OCI-LY7 (cell line): Measurements from ENCODE around the gene SERPINA1. TPM values are rescaled to one million over a fixed set of nuclear protein-coding genes. Genes with fewer than 3 reads are reported as not detected.

Source experiments
- BruUV-seq: library from RNA; stranded (reverse); fragments of 400-500 nt; replicated peaks from 2 replicates; lab custom pipeline; 2021; lab: Mats Ljungman, UMichigan
- CTCF ChIA-PET: fragments of 300-600 bp; sonication (Branson Sonifier 250); formaldehyde crosslinking; loops from one replicate; lab custom pipeline; 2022; ENCODE audit warnings: antibody characterized with exemption; ENCODE audit not compliant: unreplicated experiment; lab: Charles Lee
- POLR2A ChIA-PET: fragments of 300-600 bp; sonication (Branson Sonifier 250); formaldehyde crosslinking; loops from one replicate; lab custom pipeline; 2022; ENCODE audit warnings: antibody characterized with exemption; lab: Charles Lee
- DNase-seq: peaks from one replicate; pipeline ENCODE4 v3.0.0-alpha.2; 2015; ENCODE audit warnings: low spot score
- H2AFZ ChIP-seq: fragments of 200-600 bp; sonication (generic), shearing (Covaris generic); 2 replicates; pipeline ENCODE4 v1.6.1; 2014; ENCODE audit warnings: mild to moderate bottlenecking, antibody characterized with exemption, low read length, moderate library complexity
- H3K27ac ChIP-seq: fragments of 200-600 bp; sonication (generic); 2 replicates; pipeline ENCODE4 v1.5.1; 2014; ENCODE audit warnings: mixed run types, low read depth, mild to moderate bottlenecking, moderate library complexity, low read length, inconsistent platforms; ENCODE audit not compliant: poor library complexity, severe bottlenecking
- H3K36me3 ChIP-seq: fragments of 200-600 bp; sonication (generic); 2 replicates; pipeline ENCODE4 v1.6.1; 2014; ENCODE audit warnings: mild to moderate bottlenecking, antibody characterized with exemption, low read length, moderate library complexity, mixed read lengths; ENCODE audit not compliant: insufficient read depth
- H3K4me1 ChIP-seq: fragments of 200-600 bp; sonication (generic); 2 replicates; pipeline ENCODE4 v1.5.1; 2014; ENCODE audit warnings: mild to moderate bottlenecking, low read length; ENCODE audit not compliant: insufficient read depth, poor library complexity, severe bottlenecking
- H3K4me2 ChIP-seq: fragments of 200-600 bp; sonication (generic); 2 replicates; pipeline ENCODE4 v1.6.1; 2014; ENCODE audit warnings: mild to moderate bottlenecking, low read length
- H3K4me3 ChIP-seq: fragments of 200-600 bp; sonication (generic); 2 replicates; pipeline ENCODE4 v1.5.1; 2014; ENCODE audit warnings: mild to moderate bottlenecking, low read depth, low read length; ENCODE audit not compliant: poor library complexity, severe bottlenecking
- H3K79me2 ChIP-seq: fragments of 200-600 bp; sonication (generic); 2 replicates; pipeline ENCODE4 v1.6.1; 2016; ENCODE audit warnings: low read depth, mild to moderate bottlenecking, low read length, moderate library complexity, mixed read lengths; ENCODE audit not compliant: insufficient read depth
- H3K9me2 ChIP-seq: fragments of 200-600 bp; sonication (generic); 2 replicates; pipeline ENCODE4 v1.6.1; 2016; ENCODE audit warnings: mild to moderate bottlenecking, low read length, mixed read lengths; ENCODE audit not compliant: insufficient read depth
- H3K9me3 ChIP-seq: fragments of 200-600 bp; sonication (generic); 2 replicates; pipeline ENCODE4 v1.6.1; 2014; ENCODE audit warnings: mild to moderate bottlenecking, mixed run types, low read length, mixed read lengths
- H4K20me1 ChIP-seq: fragments of 200-600 bp; sonication (generic); 2 replicates; pipeline ENCODE4 v1.6.1; 2014; ENCODE audit warnings: mild to moderate bottlenecking, antibody characterized with exemption, low read length, moderate library complexity, mixed read lengths; ENCODE audit not compliant: insufficient read depth
- CTCF ChIP-seq: fragments of 200-600 bp; sonication (generic); conservative IDR thresholded peaks from 2 replicates; pipeline ENCODE4 v1.5.1; 2014; ENCODE audit warnings: mild to moderate bottlenecking, antibody characterized with exemption, low read length, moderate library complexity, mixed read lengths
- EZH2phosphoT487 ChIP-seq: fragments of 200-600 bp; sonication (generic); IDR thresholded peaks from 2 replicates; pipeline ENCODE4 v1.6.1; 2018; ENCODE audit warnings: low read depth, borderline replicate concordance, mild to moderate bottlenecking, mixed run types, antibody characterized with exemption, low read length, moderate library complexity, mixed read lengths
- intact Hi-C: fragments of 100-400 bp; cut with micrococcal nuclease; formaldehyde crosslinking; loops from one replicate; pipeline ENCODE4 v1.10.0; 2022; ENCODE audit not compliant: unreplicated experiment
- total RNA-seq, 2 experiments: library from RNA; depleted of rRNA in 1 of 2; stranded (reverse); fragments of >200 nt in 1 of 2; shearing (Covaris generic) in 1 of 2; gene quantifications; 2 replicates each; pipeline ENCODE4 v1.2.3, GENCODE V29; 2014 to 2022

SERPINA1 gene
- total RNA-seq, 2 experiments from 2014 or later = not detected

DNA sequence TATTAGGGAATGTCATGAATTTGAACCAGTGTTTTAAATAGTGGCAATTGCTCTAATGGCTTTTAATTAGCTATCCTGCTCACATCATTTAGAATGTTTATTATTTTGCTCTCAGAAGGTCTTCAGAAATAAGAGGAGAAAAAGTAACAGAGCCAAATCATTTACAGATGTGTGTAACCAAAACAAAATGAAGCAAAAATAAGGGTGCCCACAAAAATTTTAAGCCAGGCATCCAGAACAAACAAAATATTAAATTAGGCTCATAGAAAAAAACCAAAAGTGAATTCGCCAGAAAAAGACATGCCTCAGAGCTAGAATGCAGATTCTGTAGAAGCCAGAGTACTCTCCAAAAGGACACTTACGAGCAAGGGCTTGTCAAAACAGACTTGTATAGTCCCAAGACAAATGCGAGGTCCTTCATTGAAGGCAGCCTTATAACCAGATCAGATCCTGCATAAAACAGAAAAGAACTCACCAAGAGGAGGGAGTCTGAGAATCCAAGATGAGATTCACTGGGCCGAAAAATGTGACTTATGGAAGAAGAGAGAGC, 20.2 kb upstream of the SERPINA1 start:
- intact Hi-C loops = no loop called here
- ChIA-PET CTCF (no interaction called here), POLR2A (interaction anchor here (0.6 kb wide), 1 partner anchor 48 kb away, joined by 3 read pairs; no protein-coding TSS in a partner anchor)
- H3K27ac ChIP-seq = no peak overlapping the region
- BruUV-seq = no TSS peak
- H3K9me2 ChIP-seq = no peaks in the 10 kb centered on the region
- H3K4me1 ChIP-seq = no peaks in the 10 kb centered on the region
- no peak overlapping the region for H3K4me2 ChIP-seq
- no peak overlapping the region for H2AFZ ChIP-seq
- H3K4me3 ChIP-seq = no peak overlapping the region
- no peak for TF ChIP-seq EZH2phosphoT487
- no peaks in the 10 kb centered on the region for H4K20me1 ChIP-seq
- no peaks in the 10 kb centered on the region for H3K36me3 ChIP-seq
- no peak for DNase-seq
- no peaks in the 10 kb centered on the region for H3K9me3 ChIP-seq
- H3K79me2 ChIP-seq = no peaks in the 10 kb centered on the region

DNA sequence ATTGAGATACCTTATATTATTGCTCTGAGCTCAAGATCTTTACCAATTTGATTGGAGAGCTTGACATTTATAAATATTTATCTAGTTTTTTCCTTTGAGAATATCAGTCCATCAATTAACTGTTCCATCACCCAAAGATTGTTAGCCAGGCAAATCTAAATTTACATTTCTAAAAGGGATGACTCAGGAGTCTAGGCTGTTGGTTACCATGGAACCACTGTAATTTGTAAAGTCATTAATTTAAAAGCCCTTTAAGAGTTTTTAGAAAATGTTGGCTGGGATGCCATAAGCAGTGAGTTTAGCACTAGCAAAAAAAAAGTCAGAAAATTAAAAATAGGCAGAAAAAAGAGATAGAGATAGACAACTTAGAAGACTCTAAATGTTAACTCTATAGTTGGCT, 19.5 kb upstream of the SERPINA1 start:
- H3K9me3 ChIP-seq = no peaks in the 10 kb centered on the region
- ChIA-PET CTCF (no interaction called here), POLR2A (no interaction called here)
- no peak overlapping the region for H3K27ac ChIP-seq
- no peak overlapping the region for H3K4me2 ChIP-seq
- no peaks in the 10 kb centered on the region for H3K4me1 ChIP-seq
- H4K20me1 ChIP-seq = no peaks in the 10 kb centered on the region
- no peaks in the 10 kb centered on the region for H3K9me2 ChIP-seq
- H3K79me2 ChIP-seq = no peaks in the 10 kb centered on the region
- no peaks in the 10 kb centered on the region for H3K36me3 ChIP-seq
- no peak for DNase-seq
- no peak overlapping the region for H3K4me3 ChIP-seq
- no peak overlapping the region for H2AFZ ChIP-seq
- no TSS peak for BruUV-seq
- TF ChIP-seq EZH2phosphoT487 (no peak), CTCF (no peak)
- intact Hi-C loops = no loop called here

DNA sequence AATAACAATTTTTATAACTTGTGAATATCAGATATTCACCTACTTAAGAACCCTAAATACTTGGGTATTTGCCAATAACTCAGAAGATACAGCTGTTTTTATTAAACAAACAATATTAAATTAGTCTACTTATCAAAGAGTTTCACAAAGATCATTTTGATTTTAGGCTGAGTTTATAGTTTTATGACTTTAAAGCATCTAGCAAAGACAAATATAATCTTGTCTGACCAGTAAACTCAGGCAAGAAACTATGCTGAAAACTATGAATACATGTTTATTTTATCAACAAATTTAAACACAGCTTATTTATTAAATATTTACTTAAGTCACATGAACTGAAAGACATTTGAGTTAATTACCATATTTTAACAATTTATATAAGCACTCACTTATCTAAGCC, 18.5 kb upstream of the SERPINA1 start:
- Histone ChIP-seq H3K9me3 (no peaks in the 10 kb centered on the region), H3K9me2 (no peaks in the 10 kb centered on the region), H2AFZ (no peak overlapping the region), H3K4me1 (no peaks in the 10 kb centered on the region), H3K4me3 (no peak overlapping the region), H3K4me2 (no peak overlapping the region), H3K27ac (no peak overlapping the region), H3K36me3 (no peaks in the 10 kb centered on the region), H4K20me1 (no peaks in the 10 kb centered on the region), H3K79me2 (no peaks in the 10 kb centered on the region)
- no peak for DNase-seq
- TF ChIP-seq CTCF = no peak
- no peak for TF ChIP-seq EZH2phosphoT487
- ChIA-PET CTCF (interaction anchor here (0.5 kb wide), 1 partner anchor 27 kb away, joined by 3 read pairs; no protein-coding TSS in a partner anchor), POLR2A (no interaction called here)
- no TSS peak for BruUV-seq
- intact Hi-C loops = no loop called here
